H1 (cell line): ENCODE data around the gene ANXA4. TPM values are rescaled to one million over a fixed set of nuclear protein-coding genes. Genes with fewer than 3 reads are reported as not detected.

ENCODE experiments used
- CTCF ChIA-PET: fragments of 300-600 bp; sonication (Branson Sonifier 250); formaldehyde crosslinking; loops from one replicate; lab custom pipeline; 2021; ENCODE audit not compliant: partially characterized antibody; lab: Charles Lee
- POLR2A ChIA-PET: fragments of 300-600 bp; sonication (Branson Sonifier 250); formaldehyde crosslinking; loops from one replicate; lab custom pipeline; 2021; ENCODE audit warnings: inconsistent platforms; ENCODE audit not compliant: partially characterized antibody; lab: Charles Lee
- DNase-seq, 2 experiments: peaks; one replicate each; pipeline versions ENCODE4 v3.0.0 to v3.0.0-alpha.2; 2010 to 2022; ENCODE audit warnings: low spot score in 2 of 2, low read depth in 1 of 2, mixed read lengths in 1 of 2
- FAIRE-seq: peaks from 2 replicates; lab custom pipeline; 2011; peaks lifted over from hg19 to GRCh38; lab: Jason Lieb, UNC
- H2AFZ ChIP-seq: 2 replicates; pipeline ENCODE4 v1.8.1; 2012; ENCODE audit warnings: low read length, inconsistent platforms
- H2AK5ac ChIP-seq: 2 replicates; pipeline ENCODE4 v1.6.1; 2013; ENCODE audit warnings: low read depth, low read length
- H2BK120ac ChIP-seq: replicated peaks from 2 replicates; pipeline ENCODE3; 2013; ENCODE audit warnings: low read depth, low read length, inconsistent platforms
- H2BK12ac ChIP-seq: 2 replicates; pipeline ENCODE4 v1.6.1; 2013; ENCODE audit warnings: low read depth, low read length
- H2BK15ac ChIP-seq: 2 replicates; pipeline ENCODE4 v1.6.1; 2013; ENCODE audit warnings: low read length
- H2BK20ac ChIP-seq: 2 replicates; pipeline ENCODE4 v1.6.1; 2013; ENCODE audit warnings: low read length
- H2BK5ac ChIP-seq: 2 replicates; pipeline ENCODE4 v1.6.1; 2013; ENCODE audit warnings: low read depth, low read length
- H3K14ac ChIP-seq: 2 replicates; pipeline ENCODE4 v1.6.1; 2013; ENCODE audit warnings: inconsistent platforms; ENCODE audit not compliant: insufficient read length
- H3K18ac ChIP-seq: 2 replicates; pipeline ENCODE4 v1.6.1; 2013; ENCODE audit warnings: low read length; ENCODE audit errors: extremely low read depth
- H3K23ac ChIP-seq: 2 replicates; pipeline ENCODE4 v1.6.1; 2013; ENCODE audit warnings: inconsistent platforms; ENCODE audit not compliant: insufficient read length
- H3K23me2 ChIP-seq: 2 replicates; pipeline ENCODE4 v1.6.1; 2013; ENCODE audit warnings: low read depth, low read length
- H3K27ac ChIP-seq: 2 replicates; pipeline ENCODE4 v1.6.1; 2011; ENCODE audit warnings: low read depth, low read length, inconsistent platforms
- H3K27me3 ChIP-seq, 4 experiments: replicated peaks in 1 of 4; 1 replicate in 1 of 4; 2 replicates in 3 of 4; pipeline versions ENCODE4 v1.6.1 to v1.8.1; 2011 to 2013; ENCODE audit warnings: low read length in 3 of 4, mild to moderate bottlenecking in 3 of 4, inconsistent platforms in 2 of 4, mixed read lengths in 2 of 4, moderate library complexity in 1 of 4; ENCODE audit not compliant: control insufficient read depth in 3 of 4, insufficient read depth in 3 of 4; ENCODE audit errors: extremely low read depth in 1 of 4
- H3K36me3 ChIP-seq, 4 experiments: 2 replicates each; pipeline versions ENCODE4 v1.6.1 to v1.8.1; 2011 to 2013; ENCODE audit warnings: mild to moderate bottlenecking in 4 of 4, low read length in 3 of 4, moderate library complexity in 2 of 4, control low read depth in 1 of 4, inconsistent platforms in 1 of 4; ENCODE audit not compliant: insufficient read depth in 4 of 4, control insufficient read depth in 2 of 4
- H3K4ac ChIP-seq: replicated peaks from 2 replicates; pipeline ENCODE3; 2013; ENCODE audit warnings: low read length, low read depth, mixed read lengths, inconsistent platforms; ENCODE audit not compliant: insufficient read length
- H3K4me1 ChIP-seq, 4 experiments: replicated peaks in 1 of 4; 1 replicate in 1 of 4; 2 replicates in 3 of 4; pipeline versions ENCODE4 v1.6.1 to v1.8.1; 2011 to 2013; ENCODE audit warnings: low read length in 3 of 4, inconsistent platforms in 2 of 4, mixed read lengths in 1 of 4; ENCODE audit not compliant: insufficient read depth in 4 of 4, control insufficient read depth in 3 of 4
- H3K4me2 ChIP-seq, 2 experiments: 2 replicates each; pipeline versions ENCODE4 v1.6.1 to v1.8.1; 2011 to 2013; ENCODE audit warnings: low read depth in 2 of 2, low read length in 2 of 2, control low read depth in 1 of 2, inconsistent platforms in 1 of 2, mild to moderate bottlenecking in 1 of 2; ENCODE audit not compliant: insufficient read depth in 1 of 2
- H3K4me3 ChIP-seq, 4 experiments: fragments of 200-600, 300-600 bp in 1 of 4; sonication (generic), shearing (Covaris generic), sonication (Bioruptor Twin) in 1 of 4; 2 replicates each; pipeline versions ENCODE4 v1.5.1 to v1.8.1; 2011 to 2016; ENCODE audit warnings: low read length in 4 of 4, low read depth in 3 of 4, control low read depth in 2 of 4, inconsistent platforms in 2 of 4, mild to moderate bottlenecking in 2 of 4, mixed read lengths in 1 of 4, moderate library complexity in 1 of 4; ENCODE audit not compliant: insufficient read depth in 2 of 4; ENCODE audit errors: extremely low read depth in 1 of 4
- H3K56ac ChIP-seq: replicated peaks from 2 replicates; pipeline ENCODE3; 2013; ENCODE audit warnings: low read depth, mild to moderate bottlenecking, mixed read lengths, low read length, inconsistent platforms; ENCODE audit not compliant: insufficient read length
- H3K79me1 ChIP-seq: 2 replicates; pipeline ENCODE4 v1.6.1; 2013; ENCODE audit warnings: low read depth, low read length, control low read depth
- H3K79me2 ChIP-seq, 2 experiments: 2 replicates each; pipeline versions ENCODE4 v1.6.1 to v1.8.1; 2012 to 2013; ENCODE audit warnings: low read length in 2 of 2, mild to moderate bottlenecking in 2 of 2, inconsistent platforms in 1 of 2; ENCODE audit not compliant: insufficient read depth in 2 of 2, control insufficient read depth in 1 of 2
- H3K9ac ChIP-seq, 4 experiments: replicated peaks in 1 of 4; 1 replicate in 1 of 4; 2 replicates in 3 of 4; pipeline versions ENCODE4 v1.6.1 to v1.8.1; 2011 to 2013; ENCODE audit warnings: low read depth in 3 of 4, low read length in 3 of 4, control low read depth in 2 of 4, mild to moderate bottlenecking in 2 of 4, moderate library complexity in 2 of 4, inconsistent platforms in 1 of 4; ENCODE audit errors: extremely low read depth in 1 of 4
- H3K9me3 ChIP-seq, 2 experiments: 2 replicates each; pipeline versions ENCODE4 v1.6.1 to v1.8.1; 2012 to 2013; ENCODE audit warnings: mild to moderate bottlenecking in 2 of 2, moderate library complexity in 2 of 2, control low read depth in 1 of 2, inconsistent platforms in 1 of 2, low read depth in 1 of 2, low read length in 1 of 2, mixed read lengths in 1 of 2; ENCODE audit not compliant: insufficient read depth in 2 of 2
- H4K20me1 ChIP-seq, 2 experiments: replicated peaks in 1 of 2; 2 replicates each; pipeline versions ENCODE3 to v1.8.1; 2011 to 2013; ENCODE audit warnings: inconsistent platforms in 2 of 2, low read length in 2 of 2, mild to moderate bottlenecking in 1 of 2; ENCODE audit not compliant: insufficient read depth in 2 of 2, control insufficient read depth in 1 of 2
- H4K5ac ChIP-seq: 2 replicates; pipeline ENCODE4 v1.6.1; 2013; ENCODE audit warnings: low read length, low read depth, mixed read lengths, inconsistent platforms; ENCODE audit not compliant: insufficient read length
- H4K8ac ChIP-seq: 2 replicates; pipeline ENCODE4 v1.8.0; 2013; ENCODE audit warnings: mild to moderate bottlenecking, moderate library complexity, low read length, inconsistent platforms; ENCODE audit not compliant: insufficient read depth; ENCODE audit errors: extremely low read depth
- H4K91ac ChIP-seq: replicated peaks from 2 replicates; pipeline ENCODE3; 2013; ENCODE audit warnings: low read length, mixed read lengths, inconsistent platforms; ENCODE audit not compliant: insufficient read length
- WGBS, 2 experiments: shearing (Covaris generic) in 1 of 2; methylation state at CpG; one replicate each; pipeline versions ENCODE4 v1.1.6 to v1.1.7; 2013 to 2015; ENCODE audit warnings: low lambda C conversion rate in 2 of 2, mixed read lengths in 2 of 2, inconsistent platforms in 1 of 2, low coverage in 1 of 2, missing lambda C conversion rate in 1 of 2; ENCODE audit not compliant: insufficient replicate concordance in 2 of 2, insufficient coverage in 1 of 2, insufficient read length in 1 of 2; ENCODE audit errors: extremely low coverage in 1 of 2, missing lambda C conversion rate in 1 of 2; 5-methylcytosine and 5-hydroxymethylcytosine counted together
- polyA plus RNA-seq, 7 experiments: library from polyadenylated mRNA; depleted of rRNA in 3 of 7; stranded (reverse) in 5 of 7; unstranded in 2 of 7; fragments of >200 nt in 5 of 7; fragments of 200-250 nt in 2 of 7; gene quantifications; 1 replicate in 5 of 7; 2 replicates in 1 of 7; 4 replicates in 1 of 7; pipeline versions ENCODE4 v1.2.1 to v1.2.3, GENCODE V29; 2011 to 2013; ENCODE audit warnings: missing spikeins in 2 of 7, mixed read lengths in 2 of 7
- total RNA-seq: library from RNA; stranded (reverse); fragmentation: NEBNext Ultra II Directional; extraction: Animal tissue kit (Norgen Biotek cat#: 25700); gene quantifications from 2 replicates; pipeline ENCODE4 v1.2.1, GENCODE V29; 2021

ANXA4 gene
- total and polyA plus RNA-seq, 2 of the 8 experiments (the other 6 are each of a cell fraction or from before 2014, with no cell fraction given) = 9.4 to 17.6 TPM

DNA sequence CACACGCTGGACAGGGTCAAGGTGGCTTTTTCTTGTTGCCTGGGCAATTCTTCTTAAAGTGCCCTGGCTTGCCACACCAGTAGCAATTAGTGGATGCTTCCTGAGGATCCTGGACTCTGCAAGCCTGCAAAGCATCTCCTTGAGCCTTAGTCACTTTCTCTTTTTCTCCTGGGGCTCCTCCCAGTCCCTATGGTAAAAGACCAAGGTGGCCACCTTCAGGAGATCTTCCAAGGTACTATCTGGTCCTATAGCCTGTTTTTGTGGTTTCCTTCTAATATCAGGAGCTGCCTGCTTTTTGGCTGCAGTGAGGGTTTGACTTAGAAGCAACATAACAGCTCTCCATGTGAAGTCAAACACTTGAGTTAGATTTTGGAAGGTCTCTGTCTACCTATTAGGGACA lies 54.2 kb downstream of the ANXA4 start:
- Histone ChIP-seq H3K9ac (no peak overlapping the region), H2BK20ac (no peak overlapping the region), H3K18ac (no peak overlapping the region), H2BK120ac (no peak overlapping the region), H3K4ac (no peak overlapping the region), H3K56ac (no peak overlapping the region), H2BK12ac (no peak overlapping the region), H4K91ac (no peak overlapping the region), H2BK5ac (no peak overlapping the region), H3K4me2 (no peak overlapping the region), H4K20me1 (no peaks in the 10 kb centered on the region), H3K4me1 (peaks cover 0 to 16% (median 3%) of the 10 kb centered on the region in 4 experiments; a peak in 4 of 7 replicates), H3K14ac (no peak overlapping the region), H3K27me3 (no peaks in the 10 kb centered on the region), H2AK5ac (no peak overlapping the region), H2AFZ (no peak overlapping the region), H3K23me2 (no peaks in the 10 kb centered on the region), H2BK15ac (no peak overlapping the region), H3K4me3 (no peak overlapping the region), H3K79me2 (no peaks in the 10 kb centered on the region), H3K27ac (no peak overlapping the region), H3K9me3 (no peaks in the 10 kb centered on the region), H3K36me3 (no peaks in the 10 kb centered on the region), H3K79me1 (no peaks in the 10 kb centered on the region), H3K23ac (no peak overlapping the region), H4K5ac (no peak overlapping the region), H4K8ac (no peak overlapping the region)
- WGBS, 2 experiments = 82% methylated on average over 1 of the region's 1 CpG; no CpG with 5 or more reads in 1 of the 2 experiments
- no peak for FAIRE-seq
- DNase-seq = no peak
- POLR2A ChIA-PET = no interaction called here
- CTCF ChIA-PET = interaction anchor here (1.7 kb wide), 1 partner anchor 72 kb away, joined by 7 read pairs; no protein-coding TSS in a partner anchor
